ENCODE data around the gene ATF1.

- no peak for TF ChIP-seq POLR2A (IDR thresholded peaks at IDR 0.05)
- TF ChIP-seq CTCF (IDR thresholded peaks at IDR 0.05), result no peak
- TF ChIP-seq EP300 (IDR thresholded peaks at IDR 0.05), result no peak
- TF ChIP-seq POLR2AphosphoS5 (IDR thresholded peaks at IDR 0.05), result no peak
Observed at GRCh38 chr12:50751948-50752721, 11.8 kb upstream of the ATF1 start.

All from stomach (tissue), 4 donors.